Activated naive CD8-positive, alpha-beta T cell treated with anti-CD3 and anti-CD28 coated beads for 36 hours (primary cell): ENCODE data around the gene CRYL1. TPM values are rescaled to one million over a fixed set of nuclear protein-coding genes. Genes with fewer than 3 reads are reported as not detected.

Experiments
- DNase-seq: peaks from one replicate; pipeline ENCODE4 v3.0.0; 2021
- H3K27ac Mint-ChIP-seq: one replicate; pipeline ENCODE4 v1.8.0; 2022; ENCODE audit warnings: mild to moderate bottlenecking, moderate library complexity, mixed read lengths
- H3K27me3 Mint-ChIP-seq: one replicate; pipeline ENCODE4 v1.8.0; 2022; ENCODE audit warnings: mild to moderate bottlenecking, mixed read lengths
- H3K36me3 Mint-ChIP-seq: one replicate; pipeline ENCODE4 v1.8.0; 2021; ENCODE audit warnings: mild to moderate bottlenecking, mixed read lengths
- H3K4me1 Mint-ChIP-seq: one replicate; pipeline ENCODE4 v1.8.0; 2021; ENCODE audit warnings: mixed read lengths
- H3K4me3 Mint-ChIP-seq: one replicate; pipeline ENCODE4 v1.8.0; 2022; ENCODE audit warnings: mild to moderate bottlenecking, moderate library complexity, mixed read lengths
- H3K9me3 Mint-ChIP-seq: one replicate; pipeline ENCODE4 v1.8.0; 2022; ENCODE audit warnings: mixed read lengths
- total RNA-seq, 2 experiments: library from RNA; stranded (reverse); gene quantifications; one replicate each; pipeline ENCODE4 v1.2.3, GENCODE V29; 2021

The CRYL1 gene
- total RNA-seq, 2 experiments from 2014 or later = 5.0 to 5.2 TPM

- Mint-ChIP-seq H3K27me3 (peaks cover 3% of the 10 kb centered on the region), H3K36me3 (no peaks in the 10 kb centered on the region), H3K27ac (no peak overlapping the region), H3K9me3 (no peaks in the 10 kb centered on the region), H3K4me1 (peaks cover 5% of the 10 kb centered on the region), H3K4me3 (no peak overlapping the region)
- no peak for DNase-seq
These were observed 164.7 kb downstream of the CRYL1 start for GRCh38 chr13:20360835-20361412.

- no peaks in the 10 kb centered on the region for H3K36me3 Mint-ChIP-seq
- H3K4me3 Mint-ChIP-seq = no peak overlapping the region
These were observed 165.6 kb downstream of the CRYL1 start for GRCh38 chr13:20360041-20360491.

GRCh38 chr13:20359335-20359734, 166.3 kb downstream of the CRYL1 start:
- Mint-ChIP-seq H3K4me3 (no peak overlapping the region), H3K27me3 (peaks cover 3% of the 10 kb centered on the region), H3K27ac (no peak overlapping the region), H3K4me1 (peaks cover 7% of the 10 kb centered on the region), H3K9me3 (no peaks in the 10 kb centered on the region), H3K36me3 (no peaks in the 10 kb centered on the region)
- no peak for DNase-seq

More at GRCh38 chr13:20360041-20360491, 165.6 kb downstream of the CRYL1 start:
- H3K4me1 Mint-ChIP-seq = peaks cover 5% of the 10 kb centered on the region
- H3K27ac Mint-ChIP-seq = no peak overlapping the region
- H3K27me3 Mint-ChIP-seq = peaks cover 3% of the 10 kb centered on the region
- no peak for DNase-seq
- H3K9me3 Mint-ChIP-seq = no peaks in the 10 kb centered on the region

GRCh38 chr13:20358022-20358421, 167.6 kb downstream of the CRYL1 start:
- Mint-ChIP-seq H3K4me3 (no peak overlapping the region), H3K9me3 (no peaks in the 10 kb centered on the region)

DNA sequence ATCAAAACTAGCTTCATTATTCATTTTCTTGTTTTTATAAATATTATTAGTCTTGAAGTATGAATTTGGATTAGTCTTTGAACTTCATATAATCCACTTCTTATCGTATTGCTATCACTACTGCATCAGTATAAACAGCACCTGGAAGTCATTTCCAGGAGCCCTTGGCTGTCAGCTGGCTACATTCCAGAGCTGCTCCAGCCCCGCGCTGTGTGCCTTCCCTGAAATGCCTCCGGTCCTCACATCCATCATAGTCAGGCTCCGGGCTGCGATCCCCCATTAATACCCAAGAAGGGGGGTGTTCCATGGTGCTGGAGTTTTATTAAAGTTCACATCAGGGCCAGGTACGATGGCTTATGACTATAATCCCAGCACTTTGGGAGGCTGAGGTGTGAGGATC, 169.2 kb downstream of the CRYL1 start:
- H3K4me1 Mint-ChIP-seq = peaks cover 10% of the 10 kb centered on the region
- no peaks in the 10 kb centered on the region for H3K9me3 Mint-ChIP-seq
- no peak overlapping the region for H3K4me3 Mint-ChIP-seq
- H3K27me3 Mint-ChIP-seq = peaks cover 3% of the 10 kb centered on the region
- DNase-seq = no peak
- no peak overlapping the region for H3K27ac Mint-ChIP-seq
- H3K36me3 Mint-ChIP-seq = no peaks in the 10 kb centered on the region

More at GRCh38 chr13:20358022-20358421, 167.6 kb downstream of the CRYL1 start:
- no peak overlapping the region for H3K27ac Mint-ChIP-seq
- H3K36me3 Mint-ChIP-seq = no peaks in the 10 kb centered on the region
- peaks cover 3% of the 10 kb centered on the region for H3K27me3 Mint-ChIP-seq
- no peak for DNase-seq
- peaks cover 10% of the 10 kb centered on the region for H3K4me1 Mint-ChIP-seq

DNA sequence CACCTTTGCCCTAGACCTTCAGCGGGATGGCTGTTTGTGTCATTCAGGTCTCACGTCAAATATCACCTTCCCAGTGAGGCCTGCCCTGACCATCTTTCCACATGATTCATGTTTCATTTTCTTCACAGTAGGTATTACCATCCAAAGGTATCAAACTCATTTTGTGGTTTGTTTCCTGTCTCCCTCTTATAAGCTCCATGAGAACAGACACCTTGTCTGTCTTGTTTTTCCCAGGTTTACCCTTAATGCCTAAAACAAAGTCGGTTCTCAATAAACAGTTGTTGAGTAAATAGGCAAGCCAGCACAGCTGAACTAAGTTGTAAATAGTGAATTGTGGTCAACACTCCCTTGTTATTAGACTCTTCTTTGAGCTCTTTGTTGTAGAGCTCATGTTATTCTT, 170.9 kb downstream of the CRYL1 start:
- Mint-ChIP-seq H3K27ac (no peak overlapping the region), H3K9me3 (no peaks in the 10 kb centered on the region), H3K36me3 (no peaks in the 10 kb centered on the region), H3K27me3 (no peaks in the 10 kb centered on the region), H3K4me3 (no peak overlapping the region), H3K4me1 (peaks cover 10% of the 10 kb centered on the region)
- DNase-seq = no peak

DNA sequence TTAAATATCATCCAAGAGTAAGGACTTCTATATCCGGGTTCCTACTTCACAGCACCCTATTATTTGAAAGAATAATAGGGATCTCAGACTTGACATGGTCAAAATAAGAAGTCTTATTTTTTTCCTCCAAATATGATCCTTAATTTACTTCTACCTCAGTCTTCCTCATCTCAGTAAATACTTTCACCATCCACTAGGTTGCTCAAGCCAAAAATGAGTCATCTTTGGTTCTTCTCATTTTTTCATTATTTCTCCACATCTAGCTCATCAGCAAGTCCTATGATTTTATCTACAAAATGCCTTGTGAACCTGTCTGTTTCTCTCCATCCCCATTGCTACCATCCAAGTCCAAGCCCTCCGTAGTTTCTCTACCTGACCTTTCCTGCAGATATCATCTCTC, 171.7 kb downstream of the CRYL1 start:
- DNase-seq = no peak
- H3K27me3 Mint-ChIP-seq = no peaks in the 10 kb centered on the region
- no peak overlapping the region for H3K27ac Mint-ChIP-seq
- H3K9me3 Mint-ChIP-seq = no peaks in the 10 kb centered on the region
- no peak overlapping the region for H3K4me3 Mint-ChIP-seq
- H3K36me3 Mint-ChIP-seq = no peaks in the 10 kb centered on the region
- H3K4me1 Mint-ChIP-seq = peaks cover 4% of the 10 kb centered on the region

Other genes starting within 250 kb of the CRYL1 start
- gene IFT88, start 41.3 kb upstream of the CRYL1 start, total RNA-seq = 1 to 10 TPM; 3.9 to 4.0 TPM
- under 1 TPM; 0.78 to 0.88 TPM for gene IL17D, start 177.8 kb upstream of the CRYL1 start, total RNA-seq
- 10 to 100 TPM; 18.5 to 20.6 TPM for gene EEF1AKMT1, start 248.1 kb upstream of the CRYL1 start, total RNA-seq